ENCODE data around the gene MRPS6.

Gene MRPS6

GRCh38 chr21:34182436-34182835 lies 109.1 kb downstream of the MRPS6 start:
- no peak for DNase-seq

DNA sequence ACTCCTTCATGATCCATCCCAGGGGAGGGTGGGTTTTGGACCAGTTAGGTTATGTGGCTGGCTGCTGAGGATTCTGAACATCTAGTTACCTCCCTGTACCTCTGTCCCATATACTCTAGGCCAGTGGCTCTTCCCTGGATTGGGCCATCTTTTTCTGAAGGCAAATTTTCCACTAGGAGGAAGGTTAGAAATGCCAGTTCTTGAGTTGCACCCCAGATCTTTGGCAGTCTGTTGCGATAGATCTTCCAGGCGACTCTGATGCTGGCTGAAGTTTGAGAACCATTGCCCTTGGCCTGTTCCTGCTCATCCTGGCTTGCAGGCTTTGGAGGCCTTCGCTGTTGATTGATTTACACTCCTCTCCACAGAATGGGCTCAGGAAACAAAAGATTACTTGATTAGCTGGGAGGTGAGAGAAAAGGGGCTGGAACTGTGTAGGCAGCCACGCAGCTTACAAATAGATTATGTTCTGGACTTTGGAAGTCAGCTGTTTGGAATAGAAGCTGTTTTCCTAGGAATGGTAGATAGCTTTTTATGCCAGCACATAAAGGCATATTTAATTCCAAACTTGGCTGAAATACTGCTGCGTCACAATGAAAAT lies 110.1 kb downstream of the MRPS6 start:
- DNase-seq, result no peak

DNA sequence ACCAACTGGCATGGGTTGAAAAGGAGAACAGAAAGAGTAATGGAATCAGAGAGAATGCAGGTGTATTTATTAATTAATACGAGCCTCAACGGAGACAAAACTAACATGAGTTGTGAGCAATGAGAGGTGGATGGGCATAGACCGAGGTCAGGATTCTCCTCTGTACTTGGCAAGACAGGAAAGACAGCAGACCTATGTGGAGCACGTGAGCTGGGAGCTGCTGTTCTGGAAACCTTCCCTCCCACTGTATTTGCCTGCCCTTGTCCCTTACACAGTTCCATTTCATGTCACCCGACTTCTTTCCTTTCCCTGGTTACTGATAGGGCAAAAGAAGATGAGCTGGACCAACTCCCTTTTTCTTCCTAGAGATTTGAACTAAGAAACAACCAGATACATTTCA lies 110.9 kb downstream of the MRPS6 start:
- no peak for DNase-seq

GRCh38 chr21:34185026-34185750 lies 111.8 kb downstream of the MRPS6 start:
- no peak for DNase-seq

- DNase-seq, result no peak
These were observed 112.8 kb downstream of the MRPS6 start for GRCh38 chr21:34186109-34186719.

DNA sequence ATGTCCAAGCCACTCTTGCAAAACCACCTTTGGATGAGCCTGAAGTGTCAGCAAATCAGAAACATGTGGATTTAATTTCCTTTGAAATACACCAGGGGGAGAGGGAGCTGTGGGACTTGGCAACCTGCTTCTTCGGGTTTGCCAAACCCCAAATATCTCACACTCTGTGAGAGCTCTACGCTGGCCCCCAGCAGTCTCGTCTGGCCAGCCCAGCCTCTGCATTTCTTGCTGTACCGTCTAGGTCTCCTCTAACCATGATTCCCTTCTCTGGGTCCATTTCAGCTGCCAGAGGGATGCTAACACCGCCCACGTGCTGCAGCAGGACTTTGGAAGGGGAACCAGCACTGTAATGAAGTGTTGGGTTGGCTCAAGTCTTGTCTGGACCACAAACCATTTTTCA lies 114.6 kb downstream of the MRPS6 start:
- no peak for DNase-seq

- DNase-seq, result no peak
These were observed 116.1 kb downstream of the MRPS6 start for GRCh38 chr21:34189506-34189905.

DNA sequence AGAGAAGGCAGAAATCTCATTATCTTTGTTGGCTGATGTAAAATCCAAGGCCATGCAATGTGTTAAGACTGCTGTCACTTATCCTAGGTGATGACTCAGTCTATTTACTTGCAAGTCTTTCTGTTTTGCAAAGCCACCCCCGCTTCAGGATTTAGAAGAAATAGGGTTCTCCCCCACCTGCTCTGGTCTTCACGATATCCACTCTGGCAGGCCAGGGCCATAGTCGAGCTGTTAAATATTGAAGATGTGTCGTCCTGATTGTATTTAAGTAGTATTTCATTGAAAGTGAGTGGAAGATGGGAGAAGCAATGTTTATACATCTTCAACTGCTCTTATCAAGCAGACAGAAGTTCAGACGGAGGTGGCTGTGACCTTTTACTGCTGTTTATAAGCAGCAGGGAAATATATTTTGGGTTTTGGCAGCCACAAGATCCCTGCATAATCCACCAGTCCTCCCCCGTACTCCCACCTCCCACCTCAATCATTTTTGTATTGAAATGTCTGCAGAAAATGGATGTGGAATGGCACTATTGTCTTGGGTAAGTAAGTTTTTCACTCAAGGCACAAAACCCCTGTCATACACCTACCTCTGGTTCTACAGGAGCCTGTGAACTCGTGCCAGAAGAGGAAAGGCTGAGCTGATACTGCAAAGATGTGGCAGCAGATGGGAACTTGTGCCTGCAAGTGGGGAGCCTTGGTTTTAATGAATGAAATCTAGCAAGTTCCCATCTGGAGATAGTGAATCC lies 117.4 kb downstream of the MRPS6 start:
- DNase-seq, result no peak

DNA sequence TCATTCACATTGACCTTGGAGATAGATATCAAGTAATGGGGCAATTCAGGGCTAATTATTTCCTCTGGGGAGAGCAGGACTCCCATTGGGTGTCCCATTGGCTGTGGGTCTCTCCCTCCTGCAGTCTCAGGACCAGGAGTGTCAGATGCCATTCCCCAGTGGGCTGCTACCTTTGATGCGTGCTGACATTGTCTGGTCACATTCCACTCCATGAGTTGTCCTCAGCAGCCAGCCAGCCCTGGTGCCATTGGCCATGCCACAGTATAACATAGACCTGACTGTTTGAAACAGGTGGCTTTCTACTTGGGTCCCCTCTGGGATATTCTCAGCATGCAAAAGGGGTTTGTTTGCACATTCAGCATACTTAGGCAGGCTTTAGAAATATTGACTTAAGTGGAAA lies 118.5 kb downstream of the MRPS6 start:
- DNase-seq, result no peak

Data from CD4-positive, alpha-beta T cell treated with Interferon gamma for 1 hour (primary cell).